Liver (tissue), 9 donors: ENCODE results near the gene UBE2L5. TPM values are rescaled to one million over a fixed set of nuclear protein-coding genes. Genes with fewer than 3 reads are reported as not detected.

Experiments used
- DNase-seq: peaks from one replicate; pipeline ENCODE4 v3.0.0-alpha.2; 2017; ENCODE audit warnings: low spot score
- H3K27ac ChIP-seq, 2 donors: one replicate each; pipeline ENCODE4 v1.7.0; 2013; ENCODE audit warnings: inconsistent platforms in 2 of 2, low read length in 2 of 2, control low read depth in 1 of 2, low read depth in 1 of 2, mild to moderate bottlenecking in 1 of 2
- H3K27me3 ChIP-seq, 4 donors: one replicate each; pipeline versions ENCODE4 v1.6.1 to v1.7.0; 2013; ENCODE audit warnings: low read length in 3 of 4, inconsistent platforms in 1 of 4, mild to moderate bottlenecking in 1 of 4, moderate library complexity in 1 of 4; ENCODE audit not compliant: control insufficient read depth in 4 of 4, insufficient read depth in 4 of 4
- H3K36me3 ChIP-seq, 4 donors: one replicate each; pipeline versions ENCODE4 v1.6.1 to v1.7.0; 2013; ENCODE audit warnings: low read length in 3 of 4, mild to moderate bottlenecking in 3 of 4, low read depth in 1 of 4, moderate library complexity in 1 of 4; ENCODE audit not compliant: control insufficient read depth in 4 of 4, insufficient read depth in 3 of 4
- H3K4me1 ChIP-seq, 4 donors: one replicate each; pipeline versions ENCODE4 v1.6.1 to v1.7.0; 2013; ENCODE audit warnings: low read length in 3 of 4, mild to moderate bottlenecking in 3 of 4, moderate library complexity in 1 of 4; ENCODE audit not compliant: control insufficient read depth in 4 of 4, insufficient read depth in 4 of 4
- H3K4me3 ChIP-seq, 3 donors: one replicate each; pipeline versions ENCODE4 v1.6.1 to v1.7.0; 2013; ENCODE audit warnings: low read length in 3 of 3, control low read depth in 1 of 3, low read depth in 1 of 3, mild to moderate bottlenecking in 1 of 3
- H3K9ac ChIP-seq, 2 donors: one replicate each; pipeline ENCODE4 v1.7.0; 2013; ENCODE audit warnings: low read length in 2 of 2, mild to moderate bottlenecking in 2 of 2, moderate library complexity in 2 of 2, control low read depth in 1 of 2, low read depth in 1 of 2
- H3K9me3 ChIP-seq, 4 donors: one replicate each; pipeline versions ENCODE4 v1.6.1 to v1.7.0; 2013; ENCODE audit warnings: low read length in 3 of 4; ENCODE audit not compliant: control insufficient read depth in 4 of 4
- ATF3 ChIP-seq: IDR thresholded peaks from 2 replicates; pipeline ENCODE4 v1.6.1; 2016; ENCODE audit warnings: antibody characterized with exemption
- EGR1 ChIP-seq, 2 donors: IDR thresholded peaks; 2 replicates each; pipeline ENCODE4 v1.6.1; 2016 to 2018; ENCODE audit warnings: antibody characterized with exemption in 2 of 2, low read depth in 2 of 2
- FOXA1 ChIP-seq: IDR thresholded peaks from 2 replicates; pipeline ENCODE4 v1.6.1; 2016; ENCODE audit warnings: antibody characterized with exemption
- FOXA2 ChIP-seq: IDR thresholded peaks from 2 replicates; pipeline ENCODE4 v1.6.1; 2016; ENCODE audit warnings: antibody characterized with exemption
- GABPA ChIP-seq, 2 donors: IDR thresholded peaks in 1 of 2; conservative IDR thresholded peaks in 1 of 2; 2 replicates each; pipeline ENCODE4 v1.6.1; 2016; ENCODE audit warnings: antibody characterized with exemption in 2 of 2, mild to moderate bottlenecking in 1 of 2, moderate library complexity in 1 of 2
- HNF4A ChIP-seq, 2 donors: conservative IDR thresholded peaks; 2 replicates each; pipeline ENCODE4 v1.6.1; 2016; ENCODE audit warnings: antibody characterized with exemption in 2 of 2, mild to moderate bottlenecking in 2 of 2
- HNF4G ChIP-seq: IDR thresholded peaks from 2 replicates; pipeline ENCODE4 v1.6.1; 2016; ENCODE audit warnings: antibody characterized with exemption
- JUND ChIP-seq, 2 donors: IDR thresholded peaks; 2 replicates each; pipeline ENCODE4 v1.6.1; 2016; ENCODE audit warnings: antibody characterized with exemption in 2 of 2
- MAX ChIP-seq: IDR thresholded peaks from 2 replicates; pipeline ENCODE4 v1.6.1; 2016; ENCODE audit warnings: antibody characterized with exemption
- NR2F2 ChIP-seq: IDR thresholded peaks from 2 replicates; pipeline ENCODE4 v1.6.1; 2016; ENCODE audit warnings: antibody characterized with exemption
- RAD21 ChIP-seq, 2 donors: IDR thresholded peaks; 2 replicates each; pipeline ENCODE4 v1.6.1; 2016; ENCODE audit warnings: antibody characterized with exemption in 2 of 2, mild to moderate bottlenecking in 2 of 2
- RXRA ChIP-seq, 2 donors: IDR thresholded peaks; 2 replicates each; pipeline ENCODE4 v1.6.1; 2017 to 2018; ENCODE audit warnings: antibody characterized with exemption in 2 of 2, mild to moderate bottlenecking in 1 of 2
- SP1 ChIP-seq: IDR thresholded peaks from 2 replicates; pipeline ENCODE4 v1.6.1; 2018; ENCODE audit warnings: antibody characterized with exemption, mild to moderate bottlenecking
- TAF1 ChIP-seq: conservative IDR thresholded peaks from 2 replicates; pipeline ENCODE4 v1.6.1; 2016; ENCODE audit warnings: antibody characterized with exemption, mild to moderate bottlenecking
- YY1 ChIP-seq: IDR thresholded peaks from 2 replicates; pipeline ENCODE4 v1.6.1; 2016; ENCODE audit warnings: antibody characterized with exemption, mild to moderate bottlenecking
- WGBS: extraction: QIAGEN DNeasy Blood & Tissue Kit; methylation state at CpG from one replicate; pipeline ENCODE4 v1.1.7; 2013; 5-methylcytosine and 5-hydroxymethylcytosine counted together
- polyA plus RNA-seq, 2 donors: library from polyadenylated mRNA; stranded (reverse) in 1 of 2; unstranded in 1 of 2; fragments of 200-250 nt in 1 of 2; fragments of >200 nt in 1 of 2; fragmentation: Nextera tagmentation in 1 of 2; extraction: Ambion mirVana in 1 of 2; gene quantifications; one replicate each; pipeline versions ENCODE4 v1.2.1 to v1.2.3, GENCODE V29; 2013 to 2015
- total RNA-seq, 2 donors: library from RNA; depleted of rRNA; stranded (reverse); fragments of >200 nt; gene quantifications; one replicate each; pipeline ENCODE4 v1.2.3, GENCODE V29; 2014
- TF ChIP-seq, protein P1 (sequence below): IDR thresholded peaks from 2 replicates; pipeline ENCODE4 v1.6.1; 2016; ENCODE audit warnings: antibody characterized with exemption
- TF ChIP-seq, protein P2 (sequence below): fragments of 150-350 bp; IDR thresholded peaks from 2 replicates; pipeline ENCODE4 v1.5.1; 2017; ENCODE audit warnings: improper control_type of control experiment, low read depth, low read length; ENCODE audit not compliant: missing input control
- TF ChIP-seq, protein P3 (sequence below): IDR thresholded peaks from 2 replicates; pipeline ENCODE4 v1.6.1; 2016; ENCODE audit warnings: antibody characterized with exemption, mild to moderate bottlenecking
- donor health status: healthy.
- donor health status: healthy.
- donor health status: healthy.
- donor health status: healthy.
- donor health status: healthy.

Gene UBE2L5
- total and polyA plus RNA-seq, 4 donors: 0.10 TPM; not detected in 3

- Histone ChIP-seq H3K27ac (peak overlapping the region; percentile 86), H3K9ac (peak overlapping the region; percentile 42 to 66), H3K4me3 (peak overlapping the region; percentile 49 to 78 (median 50)), H3K36me3 (no peaks in the 10 kb centered on the region), H3K4me1 (peaks cover 0 to 13% (median 6%) of the 10 kb centered on the region in 4 donors), H3K9me3 (no peaks in the 10 kb centered on the region), H3K27me3 (no peaks in the 10 kb centered on the region)
- TF ChIP-seq YY1 (no peak), SP1 (peak; percentile 24), RAD21 (IDR thresholded peaks at IDR 0.05) (peak; percentile 29 to 50), FOXA2 (no peak), HNF4A (conservative IDR thresholded peaks at IDR 0.05) (no peak), EGR1 (IDR thresholded peaks at IDR 0.05; ENCODE audit: low read depth in 2 of 2) (peak in 1 of 2 donors; percentile 13), FOXA1 (no peak), HNF4G (no peak), TAF1 (no peak), NR2F2 (no peak), RXRA (IDR thresholded peaks at IDR 0.05) (no peak), MAX (no peak), JUND (IDR thresholded peaks at IDR 0.05) (no peak), GABPA (IDR thresholded peaks at IDR 0.05 in 1 of 2, conservative IDR thresholded peaks at IDR 0.05 in 1 of 2) (no peak), ATF3 (no peak)
- TF ChIP-seq, protein P1, sequence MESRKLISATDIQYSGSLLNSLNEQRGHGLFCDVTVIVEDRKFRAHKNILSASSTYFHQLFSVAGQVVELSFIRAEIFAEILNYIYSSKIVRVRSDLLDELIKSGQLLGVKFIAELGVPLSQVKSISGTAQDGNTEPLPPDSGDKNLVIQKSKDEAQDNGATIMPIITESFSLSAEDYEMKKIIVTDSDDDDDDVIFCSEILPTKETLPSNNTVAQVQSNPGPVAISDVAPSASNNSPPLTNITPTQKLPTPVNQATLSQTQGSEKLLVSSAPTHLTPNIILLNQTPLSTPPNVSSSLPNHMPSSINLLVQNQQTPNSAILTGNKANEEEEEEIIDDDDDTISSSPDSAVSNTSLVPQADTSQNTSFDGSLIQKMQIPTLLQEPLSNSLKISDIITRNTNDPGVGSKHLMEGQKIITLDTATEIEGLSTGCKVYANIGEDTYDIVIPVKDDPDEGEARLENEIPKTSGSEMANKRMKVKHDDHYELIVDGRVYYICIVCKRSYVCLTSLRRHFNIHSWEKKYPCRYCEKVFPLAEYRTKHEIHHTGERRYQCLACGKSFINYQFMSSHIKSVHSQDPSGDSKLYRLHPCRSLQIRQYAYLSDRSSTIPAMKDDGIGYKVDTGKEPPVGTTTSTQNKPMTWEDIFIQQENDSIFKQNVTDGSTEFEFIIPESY: no peak
- TF ChIP-seq, protein P2, sequence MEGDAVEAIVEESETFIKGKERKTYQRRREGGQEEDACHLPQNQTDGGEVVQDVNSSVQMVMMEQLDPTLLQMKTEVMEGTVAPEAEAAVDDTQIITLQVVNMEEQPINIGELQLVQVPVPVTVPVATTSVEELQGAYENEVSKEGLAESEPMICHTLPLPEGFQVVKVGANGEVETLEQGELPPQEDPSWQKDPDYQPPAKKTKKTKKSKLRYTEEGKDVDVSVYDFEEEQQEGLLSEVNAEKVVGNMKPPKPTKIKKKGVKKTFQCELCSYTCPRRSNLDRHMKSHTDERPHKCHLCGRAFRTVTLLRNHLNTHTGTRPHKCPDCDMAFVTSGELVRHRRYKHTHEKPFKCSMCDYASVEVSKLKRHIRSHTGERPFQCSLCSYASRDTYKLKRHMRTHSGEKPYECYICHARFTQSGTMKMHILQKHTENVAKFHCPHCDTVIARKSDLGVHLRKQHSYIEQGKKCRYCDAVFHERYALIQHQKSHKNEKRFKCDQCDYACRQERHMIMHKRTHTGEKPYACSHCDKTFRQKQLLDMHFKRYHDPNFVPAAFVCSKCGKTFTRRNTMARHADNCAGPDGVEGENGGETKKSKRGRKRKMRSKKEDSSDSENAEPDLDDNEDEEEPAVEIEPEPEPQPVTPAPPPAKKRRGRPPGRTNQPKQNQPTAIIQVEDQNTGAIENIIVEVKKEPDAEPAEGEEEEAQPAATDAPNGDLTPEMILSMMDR: no peak
- TF ChIP-seq, protein P3, sequence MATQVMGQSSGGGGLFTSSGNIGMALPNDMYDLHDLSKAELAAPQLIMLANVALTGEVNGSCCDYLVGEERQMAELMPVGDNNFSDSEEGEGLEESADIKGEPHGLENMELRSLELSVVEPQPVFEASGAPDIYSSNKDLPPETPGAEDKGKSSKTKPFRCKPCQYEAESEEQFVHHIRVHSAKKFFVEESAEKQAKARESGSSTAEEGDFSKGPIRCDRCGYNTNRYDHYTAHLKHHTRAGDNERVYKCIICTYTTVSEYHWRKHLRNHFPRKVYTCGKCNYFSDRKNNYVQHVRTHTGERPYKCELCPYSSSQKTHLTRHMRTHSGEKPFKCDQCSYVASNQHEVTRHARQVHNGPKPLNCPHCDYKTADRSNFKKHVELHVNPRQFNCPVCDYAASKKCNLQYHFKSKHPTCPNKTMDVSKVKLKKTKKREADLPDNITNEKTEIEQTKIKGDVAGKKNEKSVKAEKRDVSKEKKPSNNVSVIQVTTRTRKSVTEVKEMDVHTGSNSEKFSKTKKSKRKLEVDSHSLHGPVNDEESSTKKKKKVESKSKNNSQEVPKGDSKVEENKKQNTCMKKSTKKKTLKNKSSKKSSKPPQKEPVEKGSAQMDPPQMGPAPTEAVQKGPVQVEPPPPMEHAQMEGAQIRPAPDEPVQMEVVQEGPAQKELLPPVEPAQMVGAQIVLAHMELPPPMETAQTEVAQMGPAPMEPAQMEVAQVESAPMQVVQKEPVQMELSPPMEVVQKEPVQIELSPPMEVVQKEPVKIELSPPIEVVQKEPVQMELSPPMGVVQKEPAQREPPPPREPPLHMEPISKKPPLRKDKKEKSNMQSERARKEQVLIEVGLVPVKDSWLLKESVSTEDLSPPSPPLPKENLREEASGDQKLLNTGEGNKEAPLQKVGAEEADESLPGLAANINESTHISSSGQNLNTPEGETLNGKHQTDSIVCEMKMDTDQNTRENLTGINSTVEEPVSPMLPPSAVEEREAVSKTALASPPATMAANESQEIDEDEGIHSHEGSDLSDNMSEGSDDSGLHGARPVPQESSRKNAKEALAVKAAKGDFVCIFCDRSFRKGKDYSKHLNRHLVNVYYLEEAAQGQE: peak; percentile 52
- peak; percentile 62 for DNase-seq
- WGBS: 18% methylated on average over 53 of the region's 53 CpGs
Observed at GRCh38 chr13:30421093-30422053, 920 bp upstream of the UBE2L5 start.
